ENCODE data around the gene DAPP1. TPM values are rescaled to one million over a fixed set of nuclear protein-coding genes. Genes with fewer than 3 reads are reported as not detected.

DAPP1 gene
- total and polyA plus RNA-seq, 2 donors from 2014 or later, result 0.34 to 10.1 TPM

- H3K27ac ChIP-seq (ENCODE audit: low read depth in 2 of 2, low read length in 2 of 2), result no peak overlapping the region
- no peak overlapping the region for H3K4me3 ChIP-seq (ENCODE audit: low read length in 3 of 3)
- no peaks in the 10 kb centered on the region for H3K36me3 ChIP-seq (ENCODE audit: control insufficient read depth in 2 of 3, insufficient read depth in 3 of 3, low read length in 3 of 3)
- no peaks in the 10 kb centered on the region for H3K9me3 ChIP-seq (ENCODE audit: control insufficient read depth in 2 of 3, insufficient read depth in 1 of 3, low read length in 3 of 3)
- intact Hi-C loops (cut with DNase I), result no loop called here
- H3K9ac ChIP-seq (ENCODE audit: low read length in 3 of 3), result no peak overlapping the region
- no peak for TF ChIP-seq CTCF (IDR thresholded peaks at IDR 0.05; ENCODE audit: borderline replicate concordance, extremely low read depth, insufficient read depth)
- no peak for DNase-seq
- no peaks in the 10 kb centered on the region for H3K4me1 ChIP-seq (ENCODE audit: control insufficient read depth in 2 of 3, insufficient read depth in 2 of 3, low read depth in 1 of 3, low read length in 3 of 3)
- no peak for FAIRE-seq
- no peaks in the 10 kb centered on the region for H3K27me3 ChIP-seq (ENCODE audit: control insufficient read depth, insufficient read depth, low read length)
Observed at GRCh38 chr4:99852199-99852749, 35.6 kb downstream of the DAPP1 start.

- Histone ChIP-seq H3K9me3 (ENCODE audit: control insufficient read depth in 2 of 3, insufficient read depth in 1 of 3, low read length in 3 of 3) (no peaks in the 10 kb centered on the region), H3K4me3 (ENCODE audit: low read length in 3 of 3) (no peak overlapping the region), H3K4me1 (ENCODE audit: control insufficient read depth in 2 of 3, insufficient read depth in 2 of 3, low read depth in 1 of 3, low read length in 3 of 3) (no peaks in the 10 kb centered on the region), H3K36me3 (ENCODE audit: control insufficient read depth in 2 of 3, insufficient read depth in 3 of 3, low read length in 3 of 3) (no peaks in the 10 kb centered on the region), H3K27me3 (ENCODE audit: control insufficient read depth, insufficient read depth, low read length) (no peaks in the 10 kb centered on the region), H3K27ac (ENCODE audit: low read depth in 2 of 2, low read length in 2 of 2) (no peak overlapping the region), H3K9ac (ENCODE audit: low read length in 3 of 3) (no peak overlapping the region)
- intact Hi-C loops (cut with DNase I), result no loop called here
- TF ChIP-seq CTCF (IDR thresholded peaks at IDR 0.05; ENCODE audit: borderline replicate concordance, extremely low read depth, insufficient read depth), result no peak
- FAIRE-seq (no peak), DNase-seq (no peak)
Observed at GRCh38 chr4:99853190-99853589, 36.6 kb downstream of the DAPP1 start.

- Histone ChIP-seq H3K4me1 (ENCODE audit: control insufficient read depth in 2 of 3, insufficient read depth in 2 of 3, low read depth in 1 of 3, low read length in 3 of 3) (no peaks in the 10 kb centered on the region), H3K9me3 (ENCODE audit: control insufficient read depth in 2 of 3, insufficient read depth in 1 of 3, low read length in 3 of 3) (no peaks in the 10 kb centered on the region), H3K27ac (ENCODE audit: low read depth in 2 of 2, low read length in 2 of 2) (no peak overlapping the region), H3K36me3 (ENCODE audit: control insufficient read depth in 2 of 3, insufficient read depth in 3 of 3, low read length in 3 of 3) (no peaks in the 10 kb centered on the region), H3K9ac (ENCODE audit: low read length in 3 of 3) (no peak overlapping the region), H3K4me3 (ENCODE audit: low read length in 3 of 3) (no peak overlapping the region), H3K27me3 (ENCODE audit: control insufficient read depth, insufficient read depth, low read length) (no peaks in the 10 kb centered on the region)
- intact Hi-C loops (cut with DNase I), result no loop called here
- TF ChIP-seq CTCF (IDR thresholded peaks at IDR 0.05; ENCODE audit: borderline replicate concordance, extremely low read depth, insufficient read depth), result no peak
- FAIRE-seq, result no peak
- no peak for DNase-seq
Observed at GRCh38 chr4:99853999-99854398, 37.4 kb downstream of the DAPP1 start.

GRCh38 chr4:99855678-99856077, 39.1 kb downstream of the DAPP1 start:
- Histone ChIP-seq H3K36me3 (ENCODE audit: control insufficient read depth in 2 of 3, insufficient read depth in 3 of 3, low read length in 3 of 3) (no peaks in the 10 kb centered on the region), H3K4me1 (ENCODE audit: control insufficient read depth in 2 of 3, insufficient read depth in 2 of 3, low read depth in 1 of 3, low read length in 3 of 3) (peaks cover 0 to 3% (median 0%) of the 10 kb centered on the region in 3 donors), H3K4me3 (ENCODE audit: low read length in 3 of 3) (no peak overlapping the region), H3K27ac (ENCODE audit: low read depth in 2 of 2, low read length in 2 of 2) (no peak overlapping the region), H3K9ac (ENCODE audit: low read length in 3 of 3) (no peak overlapping the region), H3K9me3 (ENCODE audit: control insufficient read depth in 2 of 3, insufficient read depth in 1 of 3, low read length in 3 of 3) (no peaks in the 10 kb centered on the region), H3K27me3 (ENCODE audit: control insufficient read depth, insufficient read depth, low read length) (no peaks in the 10 kb centered on the region)
- intact Hi-C loops (cut with DNase I), result no loop called here
- FAIRE-seq, result no peak
- no peak for TF ChIP-seq CTCF (IDR thresholded peaks at IDR 0.05; ENCODE audit: borderline replicate concordance, extremely low read depth, insufficient read depth)
- DNase-seq, result no peak
